ENCODE data around the gene GALNT7. TPM values are rescaled to one million over a fixed set of nuclear protein-coding genes. Genes with fewer than 3 reads are reported as not detected.

GALNT7 gene
- total and polyA plus RNA-seq, 10 of the 15 experiments (the other 5 are each of a cell fraction or from before 2014, with no cell fraction given): 14.2 to 33.2 (median 28.9) TPM

DNA sequence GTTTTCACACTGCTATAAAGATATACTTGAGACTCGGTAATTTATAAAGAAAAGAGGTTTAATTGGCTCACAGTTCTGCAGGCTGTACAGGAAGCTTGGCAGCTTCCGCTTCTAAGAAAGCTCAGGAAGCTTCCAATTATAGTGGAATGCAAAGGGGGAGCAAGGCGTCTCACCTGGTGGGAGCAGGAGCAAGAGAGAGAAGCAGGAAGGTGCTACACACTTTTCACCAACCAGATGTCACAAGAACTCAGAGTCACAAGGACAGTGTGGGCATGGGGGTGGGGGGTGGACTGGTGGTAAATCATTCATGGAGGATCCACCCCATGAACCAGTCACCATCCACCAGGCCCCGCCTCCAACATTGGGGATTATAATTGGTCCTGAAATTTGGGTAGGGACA is 142.8 kb downstream of the GALNT7 start:
- CTCF ChIA-PET: interaction anchor here (2.4 to 5.6 kb wide), 2 partner anchors 10 to 298 kb away, joined by 8 to 53 read pairs; no protein-coding TSS in a partner anchor
- BruUV-seq (replicated peaks): no TSS peak
- in situ Hi-C loops (cut with MboI): loop anchor here (5.0 kb wide), 1 partner anchor 106 kb away; no protein-coding TSS in a partner anchor
- Histone ChIP-seq H3K4me3 (no peak overlapping the region), H3K36me3 (ENCODE audit: control insufficient read depth in 2 of 2, insufficient read depth in 2 of 2, low read length in 1 of 2) (peaks cover 13 to 15% of the 10 kb centered on the region in 2 experiments; a peak in 3 of 4 replicates), H3K4me1 (ENCODE audit: control insufficient read depth, insufficient read depth, low read length) (no peaks in the 10 kb centered on the region), H3K9me3 (replicated peaks; ENCODE audit: control insufficient read depth, insufficient read depth, low read length) (no peaks in the 10 kb centered on the region), H4K20me1 (ENCODE audit: control insufficient read depth, insufficient read depth) (no peaks in the 10 kb centered on the region), H3K27me3 (replicated peaks in 1 of 2; ENCODE audit: control insufficient read depth in 2 of 2, insufficient read depth in 2 of 2, low read length in 1 of 2) (no peaks in the 10 kb centered on the region), H3K9ac (ENCODE audit: control insufficient read depth, insufficient read depth, low read length) (no peak overlapping the region), H2AFZ (ENCODE audit: control insufficient read depth, low read depth, low read length) (no peak overlapping the region), H3K27ac (ENCODE audit: control insufficient read depth, insufficient read depth) (no peak overlapping the region), H3K4me2 (ENCODE audit: control insufficient read depth, insufficient read depth) (no peak overlapping the region), H3K79me2 (ENCODE audit: control insufficient read depth, insufficient read depth, low read length) (no peaks in the 10 kb centered on the region)
- FAIRE-seq (no peak), DNase-seq (ENCODE audit: low read depth, low spot score) (no peak), ATAC-seq (no peak)
- no peak for TF ChIP-seq RAD21 (IDR thresholded peaks at IDR 0.05; ENCODE audit: insufficient read depth, low read depth, low read length)
- no peak for TF ChIP-seq NR2C1 (IDR thresholded peaks at IDR 0.05)
- TF ChIP-seq, protein P1, sequence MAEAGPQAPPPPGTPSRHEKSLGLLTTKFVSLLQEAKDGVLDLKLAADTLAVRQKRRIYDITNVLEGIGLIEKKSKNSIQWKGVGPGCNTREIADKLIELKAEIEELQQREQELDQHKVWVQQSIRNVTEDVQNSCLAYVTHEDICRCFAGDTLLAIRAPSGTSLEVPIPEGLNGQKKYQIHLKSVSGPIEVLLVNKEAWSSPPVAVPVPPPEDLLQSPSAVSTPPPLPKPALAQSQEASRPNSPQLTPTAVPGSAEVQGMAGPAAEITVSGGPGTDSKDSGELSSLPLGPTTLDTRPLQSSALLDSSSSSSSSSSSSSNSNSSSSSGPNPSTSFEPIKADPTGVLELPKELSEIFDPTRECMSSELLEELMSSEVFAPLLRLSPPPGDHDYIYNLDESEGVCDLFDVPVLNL (IDR thresholded peaks at IDR 0.05; ENCODE audit: low read depth, low read length): no peak
- TF ChIP-seq FOXM1 (IDR thresholded peaks at IDR 0.05; ENCODE audit: low read depth, low read length): no peak
- TF ChIP-seq NFYB (IDR thresholded peaks at IDR 0.05; ENCODE audit: insufficient read depth, low read depth, low read length): no peak
- TF ChIP-seq MEF2A (IDR thresholded peaks at IDR 0.05; ENCODE audit: insufficient read depth, low read depth, low read length): no peak
- TF ChIP-seq MYC (IDR thresholded peaks at IDR 0.05; ENCODE audit: insufficient read depth, insufficient read length, insufficient replicate concordance, low read length, severe bottlenecking): no peak
- TF ChIP-seq TARDBP (IDR thresholded peaks at IDR 0.05; ENCODE audit: borderline replicate concordance): no peak
- POLR2A ChIA-PET: no interaction called here
- RAD21 ChIA-PET (ENCODE audit: unreplicated experiment): no interaction called here
- WGBS (ENCODE audit: insufficient coverage, insufficient replicate concordance, low lambda C conversion rate, missing lambda C conversion rate): 98% methylated on average over 4 of the region's 4 CpGs
- intact Hi-C loops (cut with micrococcal nuclease; ENCODE audit: unreplicated experiment): no loop called here
- SMC1A ChIA-PET (ENCODE audit: uncharacterized antibody, unreplicated experiment): interaction anchor here (2.6 kb wide), 1 partner anchor 10 kb away, joined by 14 read pairs; no protein-coding TSS in a partner anchor

Measured in GM12878 (cell line).